ENCODE data around the gene ANKRD10. TPM values are rescaled to one million over a fixed set of nuclear protein-coding genes. Genes with fewer than 3 reads are reported as not detected.

The ANKRD10 gene
- total and polyA plus RNA-seq, 2 donors (not counting 3 experiments of a cell fraction or from before 2014, with no cell fraction given), result 44.5 to 94.1 TPM

GRCh38 chr13:110945928-110946570, 31.2 kb upstream of the ANKRD10 start:
- Histone ChIP-seq H3K79me2 (ENCODE audit: control insufficient read depth, insufficient read depth, low read length) (no peaks in the 10 kb centered on the region), H3K9me3 (replicated peaks; ENCODE audit: control insufficient read depth, insufficient read depth, low read length) (no peaks in the 10 kb centered on the region), H3K27ac (ENCODE audit: insufficient read depth, low read depth, low read length) (no peak overlapping the region), H3K9ac (replicated peaks; ENCODE audit: extremely low read depth, insufficient read depth, low read length) (no peak overlapping the region), H3K4me2 (ENCODE audit: insufficient read depth, low read length) (no peak overlapping the region), H3K9me1 (replicated peaks; ENCODE audit: control insufficient read depth, extremely low read depth, insufficient read depth, low read length) (no peaks in the 10 kb centered on the region), H3K27me3 (ENCODE audit: control insufficient read depth in 2 of 2, insufficient read depth in 2 of 2, low read length in 2 of 2) (no peaks in the 10 kb centered on the region), H4K20me1 (replicated peaks; ENCODE audit: control insufficient read depth, extremely low read depth, insufficient read depth, low read length) (no peaks in the 10 kb centered on the region), H2AFZ (ENCODE audit: low read depth, low read length) (no peak overlapping the region), H3K36me3 (ENCODE audit: control insufficient read depth in 2 of 2, extremely low read depth in 1 of 2, insufficient read depth in 2 of 2, low read length in 2 of 2) (no peaks in the 10 kb centered on the region), H3K4me3 (replicated peaks in 1 of 3; ENCODE audit: insufficient read depth in 1 of 3, low read depth in 1 of 3, low read length in 3 of 3) (no peak overlapping the region), H3K4me1 (ENCODE audit: control insufficient read depth, extremely low read depth, insufficient read depth, low read length) (peaks cover 18% of the 10 kb centered on the region)
- dilution Hi-C loops (cut with MboI; ENCODE audit: extremely low pct_ligation_motif_present, low sequenced_read_pairs), result no loop called here
- ChIA-PET POLR2A (no interaction called here), CTCF (no interaction called here)
- no peak for DNase-seq (ENCODE audit: low read depth, low spot score)
- no peak for TF ChIP-seq MYC (IDR thresholded peaks at IDR 0.05; ENCODE audit: low read depth, low read length)
- TF ChIP-seq GATA2 (IDR thresholded peaks at IDR 0.05; ENCODE audit: insufficient read depth, insufficient read length, low read depth, low read length), result no peak
- no peak for TF ChIP-seq MAX (IDR thresholded peaks at IDR 0.05; ENCODE audit: insufficient read depth, insufficient read length)
- no peak for TF ChIP-seq JUN (IDR thresholded peaks at IDR 0.05; ENCODE audit: borderline replicate concordance, insufficient read depth, insufficient read length, low read depth)
- TF ChIP-seq POLR2AphosphoS5 (IDR thresholded peaks at IDR 0.05; ENCODE audit: insufficient read depth, low read depth, low read length), result no peak
- no peak for TF ChIP-seq EZH2 (IDR thresholded peaks at IDR 0.05; ENCODE audit: borderline replicate concordance, low read depth, low read length, severe bottlenecking)
- TF ChIP-seq POLR2A (IDR thresholded peaks at IDR 0.05; ENCODE audit: low read depth, low read length), result no peak
- TF ChIP-seq FOS (IDR thresholded peaks at IDR 0.05; ENCODE audit: borderline replicate concordance, insufficient read depth, low read length), result no peak
- no peak for TF ChIP-seq CTCF (IDR thresholded peaks at IDR 0.05; ENCODE audit: extremely low read depth in 1 of 2, insufficient read depth in 1 of 2, low read depth in 1 of 2, low read length in 2 of 2)
- intact Hi-C loops (cut with micrococcal nuclease), result loop anchor here (2.0 kb wide), 1 partner anchor 21 kb away; no protein-coding TSS in a partner anchor
- FAIRE-seq, result no peak
- BruUV-seq (replicated peaks), result no TSS peak

All from endothelial cell of umbilical vein (primary cell).